T-cell (primary cell): Measurements from ENCODE around the gene NTM. TPM values are rescaled to one million over a fixed set of nuclear protein-coding genes. Genes with fewer than 3 reads are reported as not detected.

Experiments
- ATAC-seq, 4 experiments: fragments of 200-7000 bp in 3 of 4; fragments of 150-1000 bp in 1 of 4; cut with Tn5 transposase; replicated peaks in 1 of 4; 1 replicate in 3 of 4; 2 replicates in 1 of 4; pipeline ENCODE4 v1.10.0; 2021; ENCODE audit warnings: moderate library complexity in 3 of 4, mild to moderate bottlenecking in 2 of 4, moderate number of reproducible peaks in 1 of 4
- CTCF ChIA-PET, 2 donors: fragments of 300-600 bp; sonication (Branson Sonifier 250); formaldehyde crosslinking; loops; one replicate each; lab custom pipeline; 2022; ENCODE audit warnings: antibody characterized with exemption in 2 of 2; lab: Charles Lee
- POLR2A ChIA-PET, 2 donors: fragments of 300-600 bp; sonication (Branson Sonifier 250); formaldehyde crosslinking; loops; one replicate each; lab custom pipeline; 2022; ENCODE audit warnings: antibody characterized with exemption in 2 of 2; lab: Charles Lee
- DNase-seq, 35 experiments: peaks; one replicate each; pipeline versions ENCODE4 v3.0.0 to v3.0.0-alpha.2; 2013 to 2023
- H3K27ac ChIP-seq: one replicate; pipeline ENCODE4 v1.5.1; 2013; ENCODE audit warnings: low read length
- H3K27me3 ChIP-seq, 2 experiments: replicated peaks in 1 of 2; 1 replicate in 1 of 2; 2 replicates in 1 of 2; pipeline versions ENCODE4 v1.6.1 to v1.7.0; 2013; ENCODE audit warnings: low read length in 1 of 2, mixed read lengths in 1 of 2; ENCODE audit not compliant: control insufficient read depth in 2 of 2, insufficient read depth in 2 of 2; ENCODE audit errors: extremely low read depth in 1 of 2
- H3K36me3 ChIP-seq, 2 donors: 1 replicate in 1 of 2; 2 replicates in 1 of 2; pipeline versions ENCODE4 v1.6.1 to v1.7.0; 2013; ENCODE audit warnings: low read length in 1 of 2; ENCODE audit not compliant: control insufficient read depth in 2 of 2, insufficient read depth in 1 of 2; ENCODE audit errors: extremely low read depth in 1 of 2
- H3K4me1 ChIP-seq, 2 experiments: 1 replicate in 1 of 2; 2 replicates in 1 of 2; pipeline versions ENCODE4 v1.6.1 to v1.7.0; 2013; ENCODE audit warnings: low read length in 2 of 2, mixed read lengths in 1 of 2; ENCODE audit not compliant: insufficient read depth in 2 of 2, control insufficient read depth in 1 of 2; ENCODE audit errors: extremely low read depth in 1 of 2
- H3K4me3 ChIP-seq, 2 donors: 1 replicate in 1 of 2; 2 replicates in 1 of 2; pipeline versions ENCODE4 v1.5.1 to v1.7.0; 2013; ENCODE audit warnings: mild to moderate bottlenecking in 2 of 2, low read length in 1 of 2, moderate library complexity in 1 of 2; ENCODE audit not compliant: control insufficient read depth in 1 of 2; ENCODE audit errors: extremely low read depth in 1 of 2
- H3K9me3 ChIP-seq: 2 replicates; pipeline ENCODE4 v1.7.0; 2013
- H3K27ac Mint-ChIP-seq, 2 donors: one replicate each; pipeline ENCODE4 v1.8.0; 2020 to 2021; ENCODE audit warnings: mild to moderate bottlenecking in 2 of 2, mixed read lengths in 2 of 2
- H3K27me3 Mint-ChIP-seq, 2 donors: one replicate each; pipeline ENCODE4 v1.8.0; 2021 to 2022; ENCODE audit warnings: mixed read lengths in 2 of 2
- H3K36me3 Mint-ChIP-seq: one replicate; pipeline ENCODE4 v1.8.0; 2021; ENCODE audit warnings: mixed read lengths
- H3K4me1 Mint-ChIP-seq, 3 donors: one replicate each; pipeline ENCODE4 v1.8.0; 2020 to 2022; ENCODE audit warnings: mixed read lengths in 3 of 3, mild to moderate bottlenecking in 1 of 3
- H3K4me3 Mint-ChIP-seq, 3 donors: one replicate each; pipeline ENCODE4 v1.8.0; 2020 to 2022; ENCODE audit warnings: mild to moderate bottlenecking in 3 of 3, mixed read lengths in 3 of 3, moderate library complexity in 3 of 3
- H3K9me3 Mint-ChIP-seq, 3 donors: one replicate each; pipeline ENCODE4 v1.8.0; 2020 to 2022; ENCODE audit warnings: mixed read lengths in 3 of 3
- WGBS: methylation state at CpG from one replicate; pipeline ENCODE4 v1.1.5; 2013; ENCODE audit warnings: missing lambda C conversion rate; ENCODE audit not compliant: insufficient coverage; 5-methylcytosine and 5-hydroxymethylcytosine counted together
- total RNA-seq, 35 experiments: library from RNA in 6 of 35; stranded (reverse) in 6 of 35; fragments of 120-200 nt in 1 of 35; gene quantifications; one replicate each; pipeline versions ENCODE4 v1.2.1 to v1.2.4 and lab custom pipeline; 2013 to 2026

NTM gene
- total RNA-seq, 5 donors from 2014 or later (not counting 1 experiment from before 2014, with no cell fraction given): not detected

DNA sequence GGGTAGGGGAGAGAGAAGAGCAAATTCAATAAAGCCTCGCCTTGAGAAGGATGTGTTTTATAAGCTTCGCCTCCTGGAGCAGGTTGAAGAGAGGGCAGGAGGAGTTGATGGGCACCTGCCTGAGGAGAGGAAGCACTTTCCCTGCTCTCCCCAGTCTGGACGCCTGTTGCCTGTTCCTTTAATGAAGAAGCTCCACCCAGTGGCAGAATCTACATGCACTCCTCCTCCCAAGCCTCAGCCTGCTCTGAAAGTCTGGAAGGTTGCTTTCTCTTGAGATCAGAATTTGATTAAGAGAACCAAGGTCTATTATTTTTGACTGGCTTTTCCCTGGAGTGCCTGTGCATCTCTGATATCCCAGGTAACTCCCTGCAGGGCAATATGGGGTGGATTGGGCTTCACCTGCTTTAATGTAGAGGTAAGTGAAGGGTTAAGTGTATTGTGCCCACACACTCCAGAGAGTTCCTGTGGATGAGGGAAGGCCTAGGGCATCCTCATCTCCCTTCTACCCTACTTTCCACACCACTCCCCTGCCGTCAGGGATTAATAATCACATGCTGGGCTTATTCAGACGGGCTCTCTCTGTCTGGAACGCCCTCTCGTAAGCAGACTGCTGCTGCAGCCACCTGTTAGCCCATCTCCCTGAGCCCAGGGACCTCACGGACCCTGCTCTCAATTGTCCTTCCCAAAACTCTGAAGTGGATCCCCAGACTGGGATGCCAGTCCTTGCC is 22.3 kb downstream of the NTM start:
- H3K9me3 Mint-ChIP-seq: peaks cover 0 to 7% (median 0%) of the 10 kb centered on the region in 3 donors
- Histone ChIP-seq H3K27ac (no peak overlapping the region), H3K36me3 (no peaks in the 10 kb centered on the region), H3K4me1 (no peaks in the 10 kb centered on the region), H3K27me3 (no peaks in the 10 kb centered on the region), H3K4me3 (no peak overlapping the region), H3K9me3 (no peaks in the 10 kb centered on the region)
- no peak overlapping the region for H3K4me3 Mint-ChIP-seq
- 58% methylated on average over 6 of the region's 8 CpGs for WGBS
- no peaks in the 10 kb centered on the region for H3K4me1 Mint-ChIP-seq
- ChIA-PET CTCF (no interaction called here), POLR2A (no interaction called here)
- no peaks in the 10 kb centered on the region for H3K27me3 Mint-ChIP-seq
- no peaks in the 10 kb centered on the region for H3K36me3 Mint-ChIP-seq
- no peak for ATAC-seq
- DNase-seq: no peak
- H3K27ac Mint-ChIP-seq: no peak overlapping the region

- Histone ChIP-seq H3K36me3 (no peaks in the 10 kb centered on the region), H3K27ac (no peak overlapping the region), H3K9me3 (no peaks in the 10 kb centered on the region), H3K4me1 (no peaks in the 10 kb centered on the region), H3K27me3 (no peaks in the 10 kb centered on the region), H3K4me3 (no peak overlapping the region)
- CTCF ChIA-PET: no interaction called here
- Mint-ChIP-seq H3K27ac (no peak overlapping the region), H3K4me3 (no peak overlapping the region), H3K27me3 (no peaks in the 10 kb centered on the region), H3K9me3 (peaks cover 0 to 7% (median 0%) of the 10 kb centered on the region in 3 donors), H3K36me3 (no peaks in the 10 kb centered on the region), H3K4me1 (no peaks in the 10 kb centered on the region)
- DNase-seq: no peak
- POLR2A ChIA-PET: no interaction called here
- ATAC-seq: no peak
- 100% methylated on average over 1 of the region's 7 CpGs for WGBS
Observed at GRCh38 chr11:131393691-131394090, 23.3 kb downstream of the NTM start.

DNA sequence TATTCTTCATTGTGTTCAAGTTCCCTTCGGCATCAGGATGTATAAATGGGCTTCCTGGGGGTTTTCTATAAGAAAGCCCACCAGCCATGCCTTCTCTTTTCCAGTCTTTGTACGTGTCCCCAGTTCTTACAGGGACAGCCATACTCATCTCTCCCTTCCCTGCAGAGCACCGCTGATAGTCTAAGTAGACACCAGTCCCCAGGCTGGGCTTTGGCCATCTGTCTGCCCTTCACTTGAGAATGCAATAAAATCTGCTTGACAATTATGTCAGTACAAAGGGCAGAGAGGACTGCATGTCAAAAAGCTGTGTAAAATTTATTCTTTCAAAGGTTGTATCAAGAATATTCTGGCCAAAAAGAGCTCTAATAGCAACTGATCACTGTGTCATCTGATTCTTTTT is 27.3 kb downstream of the NTM start:
- Mint-ChIP-seq H3K4me1 (no peaks in the 10 kb centered on the region), H3K27me3 (no peaks in the 10 kb centered on the region), H3K9me3 (no peaks in the 10 kb centered on the region), H3K4me3 (no peak overlapping the region), H3K36me3 (no peaks in the 10 kb centered on the region), H3K27ac (no peak overlapping the region)
- POLR2A ChIA-PET: no interaction called here
- Histone ChIP-seq H3K4me3 (no peak overlapping the region), H3K4me1 (no peaks in the 10 kb centered on the region), H3K9me3 (no peaks in the 10 kb centered on the region), H3K27me3 (no peaks in the 10 kb centered on the region), H3K36me3 (no peaks in the 10 kb centered on the region), H3K27ac (no peak overlapping the region)
- CTCF ChIA-PET: no interaction called here
- WGBS: 80% methylated on average over 1 of the region's 3 CpGs
- DNase-seq (no peak), ATAC-seq (no peak)

GRCh38 chr11:131402040-131402439 is 31.6 kb downstream of the NTM start:
- POLR2A ChIA-PET: no interaction called here

DNA sequence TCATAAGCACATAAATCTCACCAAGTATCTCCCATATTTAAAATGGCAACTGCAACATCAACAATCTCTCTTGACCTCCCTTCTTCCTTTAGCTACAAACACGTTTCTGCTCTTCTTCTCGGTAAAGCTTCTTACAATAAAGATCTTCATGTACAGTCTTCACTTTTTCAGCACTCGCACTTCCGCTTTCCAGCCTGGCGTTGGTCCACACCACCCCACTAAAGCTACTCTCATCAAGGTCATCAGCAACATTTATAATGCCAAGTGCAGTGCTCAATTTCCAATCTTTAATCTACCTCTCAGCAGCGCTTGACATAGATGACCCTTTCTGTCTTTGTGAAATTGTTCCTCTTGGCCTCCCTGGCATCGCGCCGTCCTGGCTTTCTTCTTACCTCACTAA is 33.6 kb downstream of the NTM start:
- Histone ChIP-seq H3K9me3 (no peaks in the 10 kb centered on the region), H3K4me1 (no peaks in the 10 kb centered on the region), H3K4me3 (no peak overlapping the region), H3K27ac (no peak overlapping the region), H3K27me3 (no peaks in the 10 kb centered on the region), H3K36me3 (no peaks in the 10 kb centered on the region)
- no peak for ATAC-seq
- Mint-ChIP-seq H3K4me1 (no peaks in the 10 kb centered on the region), H3K27ac (no peak overlapping the region), H3K4me3 (no peak overlapping the region), H3K9me3 (no peaks in the 10 kb centered on the region), H3K36me3 (no peaks in the 10 kb centered on the region), H3K27me3 (peaks cover 0 to 2% of the 10 kb centered on the region in 2 donors)
- CTCF ChIA-PET: no interaction called here
- 93% methylated on average over 9 of the region's 9 CpGs for WGBS
- POLR2A ChIA-PET: no interaction called here
- no peak for DNase-seq

More at GRCh38 chr11:131402040-131402439, 31.6 kb downstream of the NTM start:
- Histone ChIP-seq H3K4me3 (no peak overlapping the region), H3K4me1 (no peaks in the 10 kb centered on the region), H3K27me3 (no peaks in the 10 kb centered on the region), H3K36me3 (no peaks in the 10 kb centered on the region), H3K27ac (no peak overlapping the region), H3K9me3 (no peaks in the 10 kb centered on the region)
- Mint-ChIP-seq H3K4me3 (no peak overlapping the region), H3K27me3 (no peaks in the 10 kb centered on the region), H3K27ac (no peak overlapping the region), H3K9me3 (no peaks in the 10 kb centered on the region), H3K4me1 (no peaks in the 10 kb centered on the region), H3K36me3 (no peaks in the 10 kb centered on the region)
- DNase-seq: no peak
- no peak for ATAC-seq
- no CpG with 5 or more reads among the region's 1 CpG for WGBS
- CTCF ChIA-PET: no interaction called here

GRCh38 chr11:131408025-131408640 is 37.7 kb downstream of the NTM start:
- Mint-ChIP-seq H3K9me3 (peaks cover 0 to 3% (median 0%) of the 10 kb centered on the region in 3 donors), H3K36me3 (no peaks in the 10 kb centered on the region), H3K27ac (no peak overlapping the region), H3K4me1 (no peaks in the 10 kb centered on the region), H3K4me3 (no peak overlapping the region), H3K27me3 (peaks cover 0 to 2% of the 10 kb centered on the region in 2 donors)
- Histone ChIP-seq H3K4me1 (no peaks in the 10 kb centered on the region), H3K27ac (no peak overlapping the region), H3K36me3 (no peaks in the 10 kb centered on the region), H3K27me3 (peaks cover 0 to 4% of the 10 kb centered on the region in 2 experiments), H3K4me3 (no peak overlapping the region), H3K9me3 (no peaks in the 10 kb centered on the region)
- WGBS: 25% methylated on average over 2 of the region's 5 CpGs
- ATAC-seq: no peak
- CTCF ChIA-PET: no interaction called here
- POLR2A ChIA-PET: no interaction called here
- no peak for DNase-seq
